OCI-LY1 (cell line): ENCODE measurements around the gene RAD54L.

Experiments
- H2AFZ ChIP-seq: fragments of 200-600 bp; sonication (generic), shearing (Covaris generic); 2 replicates; pipeline ENCODE4 v1.6.0; 2014; ENCODE audit warnings: antibody characterized with exemption, mild to moderate bottlenecking, low read length
- H3F3A ChIP-seq: fragments of 200-600 bp; sonication (generic), shearing (Covaris generic); 2 replicates; pipeline ENCODE4 v1.6.0; 2014; ENCODE audit warnings: mild to moderate bottlenecking, antibody characterized with exemption, low read length, moderate library complexity; ENCODE audit not compliant: insufficient read depth
- H3K27ac ChIP-seq: fragments of 200-600 bp; sonication (generic); 2 replicates; pipeline ENCODE4 v1.5.1; 2014; ENCODE audit warnings: low read length, mixed run types, mild to moderate bottlenecking, low read depth; ENCODE audit not compliant: poor library complexity, severe bottlenecking
- H3K27me3 ChIP-seq: fragments of 200-600 bp; sonication (generic); 2 replicates; pipeline ENCODE4 v1.6.0; 2014; ENCODE audit warnings: antibody characterized with exemption, mild to moderate bottlenecking, low read length, moderate library complexity; ENCODE audit not compliant: insufficient read depth
- H3K36me3 ChIP-seq: fragments of 200-600 bp; sonication (generic); 2 replicates; pipeline ENCODE4 v1.6.1; 2014; ENCODE audit warnings: mild to moderate bottlenecking, antibody characterized with exemption, low read length, moderate library complexity, mixed read lengths; ENCODE audit not compliant: insufficient read depth
- H3K4me1 ChIP-seq: fragments of 200-600 bp; sonication (generic); 2 replicates; pipeline ENCODE4 v1.5.1; 2014; ENCODE audit warnings: mild to moderate bottlenecking, low read length, moderate library complexity; ENCODE audit not compliant: insufficient read depth, severe bottlenecking
- H3K4me2 ChIP-seq: fragments of 200-600 bp; sonication (generic), shearing (Covaris generic); 2 replicates; pipeline ENCODE4 v1.6.1; 2014; ENCODE audit warnings: low read length
- H3K4me3 ChIP-seq: fragments of 200-600 bp; sonication (generic); 2 replicates; pipeline ENCODE4 v1.5.1; 2014; ENCODE audit warnings: low read length, low read depth, mild to moderate bottlenecking, mixed read lengths; ENCODE audit not compliant: poor library complexity, severe bottlenecking
- H3K79me2 ChIP-seq: fragments of 200-600 bp; shearing (Covaris generic); 2 replicates; pipeline ENCODE4 v1.6.1; 2016; ENCODE audit warnings: mixed run types, low read length, mixed read lengths; ENCODE audit not compliant: insufficient read depth
- H3K9ac ChIP-seq: fragments of 200-600 bp; sonication (generic), shearing (Covaris generic); 2 replicates; pipeline ENCODE4 v1.6.1; 2014; ENCODE audit warnings: mild to moderate bottlenecking, low read length, mixed read lengths
- H3K9me2 ChIP-seq: fragments of 200-600 bp; sonication (generic), shearing (Covaris generic); 2 replicates; pipeline ENCODE4 v1.6.1; 2014; ENCODE audit warnings: low read depth, mild to moderate bottlenecking, low read length, mixed read lengths
- H3K9me3 ChIP-seq: fragments of 200-600 bp; shearing (Covaris generic); 2 replicates; pipeline ENCODE4 v1.6.1; 2014; ENCODE audit warnings: low read length, mixed read lengths
- H4K20me1 ChIP-seq: fragments of 200-600 bp; sonication (generic), shearing (Covaris generic); 2 replicates; pipeline ENCODE4 v1.6.0; 2016; ENCODE audit warnings: mild to moderate bottlenecking, low read length; ENCODE audit not compliant: insufficient read depth
- CTCF ChIP-seq: fragments of 200-600 bp; sonication (generic), shearing (Covaris generic); IDR thresholded peaks from 2 replicates; pipeline ENCODE4 v1.5.1; 2017; ENCODE audit warnings: mild to moderate bottlenecking, antibody characterized with exemption, low read length, moderate library complexity, mixed read lengths
- EZH2 ChIP-seq: fragments of 200-600 bp; sonication (generic), shearing (Covaris generic); IDR thresholded peaks from 2 replicates; pipeline ENCODE4 v1.8.0; 2017; ENCODE audit warnings: borderline replicate concordance, mixed run types, mild to moderate bottlenecking, antibody characterized with exemption, low read length, moderate library complexity, mixed read lengths

RAD54L gene

GRCh38 chr1:46289976-46290375 lies 42.4 kb downstream of the RAD54L start:
- no peaks in the 10 kb centered on the region for H3F3A ChIP-seq
- H3K9me2 ChIP-seq, result no peaks in the 10 kb centered on the region
- H3K27ac ChIP-seq, result no peak overlapping the region
- no peak overlapping the region for H3K4me3 ChIP-seq
- peaks cover 15% of the 10 kb centered on the region for H3K4me1 ChIP-seq
- no peak overlapping the region for H3K4me2 ChIP-seq
- no peak overlapping the region for H3K9ac ChIP-seq
- no peak for TF ChIP-seq CTCF
- TF ChIP-seq EZH2, result no peak
- H3K36me3 ChIP-seq, result peaks cover 18% of the 10 kb centered on the region
- H4K20me1 ChIP-seq, result no peaks in the 10 kb centered on the region
- H3K27me3 ChIP-seq, result no peaks in the 10 kb centered on the region
- no peaks in the 10 kb centered on the region for H3K79me2 ChIP-seq
- no peaks in the 10 kb centered on the region for H3K9me3 ChIP-seq
- no peak overlapping the region for H2AFZ ChIP-seq

GRCh38 chr1:46295306-46295705 lies 47.7 kb downstream of the RAD54L start:
- peaks cover 30% of the 10 kb centered on the region for H3K36me3 ChIP-seq
- no peak overlapping the region for H3K9ac ChIP-seq
- H3K79me2 ChIP-seq, result no peaks in the 10 kb centered on the region
- TF ChIP-seq EZH2 (no peak), CTCF (no peak)
- H3K27me3 ChIP-seq, result no peaks in the 10 kb centered on the region
- no peaks in the 10 kb centered on the region for H3K4me1 ChIP-seq
- no peaks in the 10 kb centered on the region for H4K20me1 ChIP-seq
- H3K9me2 ChIP-seq, result no peaks in the 10 kb centered on the region
- H2AFZ ChIP-seq, result no peak overlapping the region
- no peak overlapping the region for H3K4me3 ChIP-seq
- H3K9me3 ChIP-seq, result no peaks in the 10 kb centered on the region
- no peaks in the 10 kb centered on the region for H3F3A ChIP-seq
- no peak overlapping the region for H3K27ac ChIP-seq
- no peak overlapping the region for H3K4me2 ChIP-seq

- H3K27ac ChIP-seq, result no peak overlapping the region
These were observed 50.8 kb downstream of the RAD54L start for GRCh38 chr1:46298387-46298786.

More at GRCh38 chr1:46298387-46298786, 50.8 kb downstream of the RAD54L start:
- Histone ChIP-seq H3K9me3 (no peaks in the 10 kb centered on the region), H3K4me1 (peaks cover 11% of the 10 kb centered on the region), H3K4me3 (no peak overlapping the region), H2AFZ (no peak overlapping the region), H3K27me3 (no peaks in the 10 kb centered on the region), H3K4me2 (no peak overlapping the region), H3K79me2 (no peaks in the 10 kb centered on the region), H3K9me2 (no peaks in the 10 kb centered on the region), H3F3A (no peaks in the 10 kb centered on the region), H3K9ac (no peak overlapping the region), H4K20me1 (no peaks in the 10 kb centered on the region), H3K36me3 (peaks cover 30% of the 10 kb centered on the region)
- TF ChIP-seq CTCF (no peak), EZH2 (no peak)
